HG02981 (cell line): Measurements from ENCODE around the gene SLTM.
"Not testable (repeated sequence)": the region's sequence is repeated elsewhere in the genome, so short reads cannot be mapped to it uniquely, and the experiment has no call there.

ENCODE experiments used
- ATAC-seq: cut with Tn5 transposase; IDR thresholded peaks from one replicate; pipeline ENCODE4 v1.9.1; 2021; ENCODE audit warnings: mild to moderate bottlenecking, moderate library complexity; ENCODE audit not compliant: unreplicated experiment

The SLTM gene

DNA sequence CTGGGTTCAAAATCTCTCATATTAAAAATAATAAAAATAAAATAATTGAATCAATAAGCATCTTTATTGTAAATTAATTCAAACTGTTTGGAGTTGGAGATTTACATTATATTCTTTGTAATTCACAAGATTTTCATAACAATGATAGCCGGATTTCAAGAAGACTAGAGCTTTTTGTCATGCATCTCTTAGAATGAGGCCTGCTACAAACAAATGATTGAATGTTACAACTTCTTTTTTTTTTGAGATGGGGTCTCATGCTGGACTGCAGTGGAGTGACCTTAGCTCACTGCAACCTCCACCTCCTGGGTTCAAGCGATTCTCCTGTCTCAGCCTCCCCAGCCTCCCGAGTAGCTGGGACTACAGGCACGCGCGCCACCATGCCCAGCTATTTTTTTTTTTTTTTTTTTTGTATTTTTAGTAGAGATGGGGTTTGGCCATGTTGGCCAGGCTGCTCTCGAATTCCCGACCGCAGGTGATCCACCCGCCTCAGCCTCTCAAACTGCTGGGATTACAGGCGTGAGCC is 3.5 kb downstream of the SLTM start:
- no peak for ATAC-seq

DNA sequence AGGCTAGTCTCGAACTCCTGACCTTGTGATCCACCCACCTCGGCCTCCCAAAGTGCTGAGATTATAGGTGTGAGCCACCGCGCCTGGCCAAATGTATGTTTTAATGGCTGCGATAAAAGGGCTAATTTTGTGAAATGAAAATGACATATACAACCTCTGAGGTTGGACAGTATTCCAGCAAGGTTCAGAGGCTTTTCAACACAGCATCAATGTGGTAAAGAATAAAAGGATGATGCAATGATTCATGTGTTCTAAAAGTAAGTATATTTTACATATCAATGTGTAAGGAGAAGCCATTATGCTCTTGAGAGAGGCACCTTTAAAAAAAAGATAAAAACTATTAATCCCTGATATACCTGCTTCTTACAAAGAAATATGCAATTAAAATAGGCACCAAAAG is 6.7 kb downstream of the SLTM start:
- ATAC-seq: no peak

GRCh38 chr15:58924327-58924726 is 9.2 kb downstream of the SLTM start:
- no peak for ATAC-seq

DNA sequence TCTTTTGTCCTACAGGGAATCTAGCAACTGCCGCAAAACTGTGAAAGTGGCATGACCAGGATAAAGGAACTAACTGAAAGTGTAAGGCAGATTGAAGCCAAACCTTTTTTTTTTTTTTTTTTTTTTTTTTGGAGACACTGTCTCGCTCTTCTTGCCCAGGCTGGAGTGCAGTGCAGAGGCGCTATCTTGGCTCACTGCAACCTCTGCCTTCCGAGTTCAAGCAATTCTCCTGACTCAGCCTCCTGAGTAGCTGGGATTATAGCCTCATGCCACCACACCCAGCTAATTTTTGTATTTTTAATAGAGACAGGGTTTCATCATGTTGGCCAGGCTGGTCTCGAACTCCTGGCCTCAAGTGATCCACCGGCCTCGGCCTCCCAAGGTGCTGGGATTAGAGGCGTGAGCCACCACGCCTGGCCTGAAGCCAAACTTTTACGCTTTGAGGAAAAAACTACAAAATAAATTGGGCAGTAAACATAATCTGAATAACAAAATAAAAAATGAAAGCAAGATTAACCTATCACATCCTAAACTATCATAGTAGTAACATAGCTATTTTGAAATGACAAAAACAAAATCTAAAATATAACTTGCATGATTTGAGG is 9.7 kb downstream of the SLTM start:
- no peak for ATAC-seq

DNA sequence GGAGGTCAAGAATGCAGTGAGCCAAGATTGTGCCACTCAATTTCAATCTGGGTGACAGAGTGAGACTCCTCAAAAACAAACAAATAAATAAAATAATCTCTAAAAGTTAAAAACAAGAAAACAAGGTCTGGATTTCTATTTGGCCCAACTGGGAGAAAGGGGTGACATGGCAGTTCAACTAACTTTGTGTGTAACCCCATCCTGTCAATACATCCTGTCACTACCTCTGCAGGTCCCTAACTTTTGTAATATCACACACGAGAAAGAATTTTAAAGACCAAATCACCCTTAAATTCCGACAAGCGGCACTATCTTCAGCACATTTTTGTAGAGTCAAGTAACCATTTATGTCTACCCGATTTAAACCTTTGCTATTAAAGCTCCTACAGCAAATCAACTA is 10.2 kb downstream of the SLTM start:
- no peak for ATAC-seq

GRCh38 chr15:58921267-58921790 is 12.2 kb downstream of the SLTM start:
- no peak for ATAC-seq

GRCh38 chr15:58920447-58920846 is 13.0 kb downstream of the SLTM start:
- not testable (repeated sequence) for ATAC-seq

GRCh38 chr15:58919232-58919631 is 14.2 kb downstream of the SLTM start:
- ATAC-seq: no peak

DNA sequence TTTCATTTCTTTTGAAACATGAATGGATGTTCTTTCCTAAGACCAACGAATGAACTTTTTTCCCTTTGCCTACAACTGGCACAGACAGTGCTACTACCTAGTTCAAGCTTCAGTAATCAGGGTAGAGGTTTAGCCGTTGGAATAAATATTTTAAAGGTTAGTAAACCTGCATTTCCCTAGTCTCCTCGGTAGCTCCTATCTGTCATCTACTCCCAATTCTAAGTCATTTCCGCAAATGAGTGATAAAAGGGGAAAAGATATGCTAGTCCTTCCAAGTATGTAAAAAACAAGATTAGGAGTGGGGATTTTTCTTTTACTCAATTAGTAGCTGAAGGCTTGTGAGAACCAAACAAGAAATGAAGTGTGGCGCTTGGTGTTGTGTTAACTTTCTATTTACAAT is 15.2 kb downstream of the SLTM start:
- no peak for ATAC-seq

- not testable (repeated sequence) for ATAC-seq
These were observed 15.8 kb downstream of the SLTM start for GRCh38 chr15:58917613-58918129.

GRCh38 chr15:58916962-58917361 is 16.5 kb downstream of the SLTM start:
- no peak for ATAC-seq

DNA sequence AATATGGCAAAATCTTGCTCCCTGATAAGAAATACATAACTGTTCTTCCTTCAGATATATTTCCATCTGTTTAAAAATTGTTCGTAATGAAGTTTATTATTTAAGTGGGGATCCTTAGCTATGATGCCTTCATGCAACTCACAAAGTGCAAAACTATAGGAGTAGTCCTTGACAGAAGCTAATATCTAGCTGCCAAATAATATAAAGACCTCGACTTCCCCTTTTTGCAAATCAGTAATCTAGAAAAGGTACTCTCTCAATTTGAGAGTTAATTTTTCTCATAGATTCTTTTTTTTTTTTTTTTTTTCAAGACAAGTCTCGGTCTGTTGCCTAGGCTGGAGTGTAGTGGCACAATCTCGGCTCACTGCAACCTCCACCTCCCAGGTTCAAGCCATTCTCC is 23.0 kb downstream of the SLTM start:
- ATAC-seq: no peak

DNA sequence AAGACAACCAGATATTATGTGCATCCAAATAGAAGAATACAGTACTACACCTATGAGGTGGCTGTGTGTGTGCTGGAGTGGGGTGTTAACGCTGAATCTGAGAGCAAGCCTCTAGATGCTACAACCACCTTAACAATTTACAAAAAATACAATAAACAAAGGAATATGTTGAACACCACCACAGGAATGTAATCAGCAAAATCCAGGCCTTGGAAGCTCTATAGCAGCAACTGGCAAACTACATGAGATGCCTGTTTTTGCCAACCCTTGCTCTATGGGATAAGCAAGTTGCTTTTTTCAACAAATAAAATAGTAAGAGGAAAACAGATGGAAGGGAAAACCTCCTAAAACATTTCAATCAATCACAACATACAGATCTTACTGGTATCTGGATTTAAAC is 23.9 kb downstream of the SLTM start:
- no peak for ATAC-seq

DNA sequence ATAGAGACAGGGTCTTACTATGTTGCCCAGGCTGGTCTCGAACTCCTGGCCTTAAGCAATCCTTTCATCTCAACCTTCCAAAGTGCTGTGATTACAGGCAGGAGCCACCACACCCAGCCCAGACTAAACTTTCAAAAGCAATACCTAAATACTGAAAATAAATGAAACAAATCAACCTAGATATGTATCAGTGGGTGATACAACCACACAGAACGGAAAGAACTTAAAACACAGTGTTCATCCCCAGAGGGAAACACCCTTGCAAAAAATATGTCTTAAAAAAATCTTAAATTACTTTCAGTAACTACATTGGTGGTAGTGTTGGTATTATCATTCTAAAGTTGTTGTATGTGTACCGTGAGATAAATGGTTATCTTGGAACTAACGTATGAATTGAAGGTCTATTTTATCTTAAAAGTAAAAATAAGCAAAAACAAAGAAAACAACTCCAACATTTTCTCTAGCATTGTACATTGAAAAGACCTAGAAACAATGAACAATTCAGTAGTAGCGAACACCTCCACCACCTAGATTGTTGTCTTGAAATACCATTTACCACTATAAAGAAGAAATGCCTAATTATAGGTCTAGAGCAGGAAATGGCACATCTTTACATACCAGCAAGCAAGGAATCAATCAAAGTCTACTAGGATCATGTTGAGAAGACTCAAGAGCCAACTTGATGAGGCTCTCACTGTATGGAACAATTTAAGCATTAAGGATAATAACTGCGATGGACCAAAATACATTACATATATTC is 24.7 kb downstream of the SLTM start:
- no peak for ATAC-seq

DNA sequence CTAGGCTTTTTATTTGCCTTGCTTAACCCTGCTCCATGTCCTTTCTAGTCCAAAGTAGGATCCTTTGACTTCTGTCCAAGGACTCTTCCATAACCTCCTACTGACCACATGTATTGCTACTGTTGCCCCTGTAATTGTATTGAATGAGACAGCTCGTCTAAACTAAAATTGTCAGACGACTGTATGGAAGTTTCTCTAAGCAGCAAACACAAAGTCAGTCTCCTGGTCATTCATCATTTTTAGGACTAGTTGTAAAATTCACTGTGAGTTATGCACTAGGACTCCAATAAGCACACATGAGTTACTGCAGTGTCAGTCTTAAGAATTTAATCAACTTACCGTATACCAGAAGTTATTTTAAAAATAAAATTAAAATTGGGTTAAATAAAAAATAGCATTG is 32.8 kb downstream of the SLTM start:
- ATAC-seq: no peak

DNA sequence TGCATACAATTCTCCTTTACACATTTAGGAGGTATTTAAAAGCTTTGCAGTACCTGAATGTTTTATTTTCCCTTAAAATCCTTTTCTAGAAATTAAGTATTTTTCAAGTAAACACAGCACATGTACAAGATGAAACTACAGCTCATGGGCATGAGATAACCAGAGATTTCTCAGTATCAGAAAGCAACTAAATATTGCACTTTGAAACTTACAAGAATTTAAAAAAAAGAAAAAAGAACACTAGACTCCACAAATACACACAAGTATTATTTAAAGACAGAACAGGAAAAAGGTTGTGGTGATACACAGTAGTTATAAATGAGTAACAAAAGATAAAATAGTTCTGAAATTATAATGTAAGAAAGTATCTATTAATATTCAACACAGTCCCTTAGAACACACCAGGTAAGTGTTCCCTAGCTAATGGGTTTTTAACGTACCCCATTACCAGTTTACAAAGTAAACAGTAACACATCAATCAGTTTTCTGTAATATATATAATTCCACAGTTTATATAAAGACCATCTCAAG is 35.3 kb downstream of the SLTM start:
- no peak for ATAC-seq

GRCh38 chr15:58889363-58889762 is 44.1 kb downstream of the SLTM start:
- no peak for ATAC-seq

DNA sequence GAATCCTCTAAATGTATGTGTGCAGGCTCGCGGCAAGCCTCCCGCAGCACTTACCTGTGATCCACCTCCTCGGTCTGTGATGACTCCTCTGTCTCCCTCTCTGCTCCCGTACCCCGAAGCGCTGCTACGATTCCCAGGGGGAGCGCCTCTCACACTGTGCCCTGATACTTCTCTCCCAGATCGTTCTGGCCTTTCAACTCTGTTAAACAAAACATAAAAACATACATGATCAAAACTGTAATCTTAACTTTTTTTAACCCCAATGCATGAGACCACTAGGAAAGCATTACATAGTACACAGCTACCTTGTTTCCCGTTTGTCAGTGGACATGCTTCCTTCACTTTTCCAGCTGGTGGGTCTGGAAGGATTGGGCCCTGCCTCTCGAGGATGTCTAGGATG is 46.6 kb downstream of the SLTM start:
- no peak for ATAC-seq

GRCh38 chr15:58883926-58884325 is 49.6 kb downstream of the SLTM start:
- not testable (repeated sequence) for ATAC-seq

DNA sequence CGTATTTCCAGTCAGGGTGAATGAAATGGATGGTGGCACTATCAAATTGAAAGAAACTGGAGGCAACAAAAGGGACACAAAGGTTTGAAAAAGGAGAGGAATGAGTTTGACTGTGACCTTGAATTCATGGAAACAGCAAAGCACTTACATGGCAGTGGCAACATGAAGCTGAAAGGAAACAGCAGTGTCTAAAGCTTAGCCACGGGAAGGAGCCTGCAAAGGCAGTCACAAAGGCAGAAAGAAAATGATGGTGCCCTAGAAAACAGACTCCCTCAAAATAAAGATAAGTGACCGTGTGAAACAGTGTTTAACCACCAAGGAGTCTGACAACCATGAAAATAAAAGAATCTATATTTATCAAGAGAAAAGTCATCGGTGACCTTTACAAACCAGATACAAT is 51.2 kb downstream of the SLTM start:
- ATAC-seq: no peak

DNA sequence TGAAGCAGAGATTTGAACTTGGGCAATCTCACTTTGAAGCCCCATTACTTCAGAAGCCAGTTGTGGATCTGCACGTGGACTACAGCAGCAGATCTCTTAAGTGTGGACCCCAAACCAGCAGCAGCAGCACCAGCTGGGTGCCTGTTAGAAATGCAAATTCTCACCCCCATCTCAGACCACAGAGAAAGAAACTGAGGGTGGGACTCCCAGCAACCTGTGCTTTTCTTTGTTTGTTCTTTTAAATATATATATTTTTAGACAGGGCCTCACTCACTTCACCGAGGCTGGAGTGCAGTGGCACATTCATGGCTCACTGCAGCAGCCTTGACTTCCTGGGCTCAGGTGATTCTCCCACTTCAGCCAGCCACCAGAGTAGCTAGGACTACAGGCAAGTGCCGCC is 53.2 kb downstream of the SLTM start:
- ATAC-seq: no peak
